Keratinocyte (primary cell): ENCODE results near the gene RGS3. TPM values are rescaled to one million over a fixed set of nuclear protein-coding genes. Genes with fewer than 3 reads are reported as not detected.

Source experiments
- DNase-seq: peaks from one replicate; pipeline ENCODE4 v3.0.0-alpha.2; 2011; ENCODE audit warnings: low read depth, missing footprints, low spot score
- FAIRE-seq: peaks from 2 replicates; lab custom pipeline; 2011; peaks lifted over from hg19 to GRCh38; lab: Jason Lieb, UNC
- H2AFZ ChIP-seq: 2 replicates; pipeline ENCODE4 v1.6.0; 2012; ENCODE audit warnings: low read length, control low read depth, inconsistent platforms; ENCODE audit not compliant: control insufficient read depth
- H3K27ac ChIP-seq: 2 replicates; pipeline ENCODE4 v1.5.1; 2011; ENCODE audit warnings: low read length; ENCODE audit not compliant: control insufficient read depth, insufficient read depth
- H3K27me3 ChIP-seq: 3 replicates; pipeline ENCODE4 v1.6.0; 2011; ENCODE audit warnings: low read length; ENCODE audit not compliant: control insufficient read depth, insufficient read depth; ENCODE audit errors: extremely low read depth
- H3K36me3 ChIP-seq, 2 experiments: 2 replicates in 1 of 2; 3 replicates in 1 of 2; pipeline ENCODE4 v1.5.1; 2011; ENCODE audit warnings: low read length in 2 of 2, mild to moderate bottlenecking in 1 of 2; ENCODE audit not compliant: control insufficient read depth in 2 of 2, insufficient read depth in 2 of 2; ENCODE audit errors: extremely low read depth in 1 of 2
- H3K4me1 ChIP-seq: 3 replicates; pipeline ENCODE4 v1.5.1; 2011; ENCODE audit warnings: low read length; ENCODE audit not compliant: control insufficient read depth, insufficient read depth; ENCODE audit errors: extremely low read depth
- H3K4me2 ChIP-seq: 3 replicates; pipeline ENCODE4 v1.6.0; 2011; ENCODE audit warnings: low read depth, low read length; ENCODE audit not compliant: control insufficient read depth, insufficient read depth; ENCODE audit errors: extremely low read depth
- H3K4me3 ChIP-seq, 3 experiments: fragments of 200-600 bp in 1 of 3; sonication (generic) in 1 of 3; 2 replicates in 2 of 3; 3 replicates in 1 of 3; pipeline ENCODE4 v1.5.1; 2011 to 2016; ENCODE audit warnings: low read length in 3 of 3, mild to moderate bottlenecking in 3 of 3, control low read depth in 2 of 3, inconsistent platforms in 1 of 3, low read depth in 1 of 3, mixed read lengths in 1 of 3, mixed run types in 1 of 3, moderate library complexity in 1 of 3; ENCODE audit not compliant: control insufficient read depth in 2 of 3, insufficient read depth in 2 of 3; ENCODE audit errors: extremely low read depth in 1 of 3
- H3K79me2 ChIP-seq: 2 replicates; pipeline ENCODE4 v1.6.0; 2012; ENCODE audit warnings: low read length; ENCODE audit not compliant: control insufficient read depth, insufficient read depth
- H3K9ac ChIP-seq: 3 replicates; pipeline ENCODE4 v1.6.0; 2011; ENCODE audit warnings: low read length; ENCODE audit not compliant: control insufficient read depth, insufficient read depth; ENCODE audit errors: extremely low read depth
- H3K9me1 ChIP-seq: 3 replicates; pipeline ENCODE4 v1.6.0; 2011; ENCODE audit warnings: low read length; ENCODE audit not compliant: control insufficient read depth, insufficient read depth; ENCODE audit errors: extremely low read depth
- H3K9me3 ChIP-seq: 2 replicates; pipeline ENCODE4 v1.5.1; 2012; ENCODE audit warnings: low read depth, low read length; ENCODE audit not compliant: control insufficient read depth
- H4K20me1 ChIP-seq: 3 replicates; pipeline ENCODE4 v1.6.0; 2011; ENCODE audit warnings: low read length; ENCODE audit not compliant: control insufficient read depth, insufficient read depth; ENCODE audit errors: extremely low read depth
- CTCF ChIP-seq, 3 experiments: IDR thresholded peaks in 1 of 3; conservative IDR thresholded peaks in 1 of 3; optimal IDR thresholded peaks in 1 of 3; 2 replicates in 2 of 3; 3 replicates in 1 of 3; pipeline versions ENCODE3 to v1.5.1; 2011; ENCODE audit warnings: low read length in 3 of 3, mild to moderate bottlenecking in 3 of 3, moderate library complexity in 2 of 3, control low read depth in 1 of 3, inconsistent platforms in 1 of 3; ENCODE audit not compliant: insufficient read depth in 2 of 3; ENCODE audit errors: extremely low read depth in 1 of 3
- EZH2 ChIP-seq: IDR thresholded peaks from one replicate; pipeline ENCODE4 v1.6.1; 2012; ENCODE audit warnings: inconsistent platforms, mild to moderate bottlenecking, low read length, moderate library complexity
- dilution Hi-C: fragments of 300-500 bp; cut with MboI; formaldehyde crosslinking; loops from one replicate; pipeline ENCODE4 v1.7.0; 2020; ENCODE audit warnings: low sequenced_read_pairs; ENCODE audit not compliant: extremely low pct_ligation_motif_present
- polyA plus RNA-seq, 5 experiments: library from polyadenylated mRNA; depleted of rRNA in 3 of 5; stranded (reverse) in 3 of 5; stranded (forward) in 1 of 5; unstranded in 1 of 5; fragments of >200 nt; gene quantifications; 1 replicate in 1 of 5; 2 replicates in 3 of 5; 3 replicates in 1 of 5; pipeline versions ENCODE4 v1.2.1 to v1.2.3, GENCODE V29; 2011 to 2012; ENCODE audit warnings: missing spikeins in 2 of 5, low read depth in 1 of 5, low replicate concordance in 1 of 5

The RGS3 gene
- polyA plus RNA-seq, 1 donor (not counting 4 experiments of a cell fraction or from before 2014, with no cell fraction given), result 19.6 TPM

GRCh38 chr9:113484258-113484730 lies 20.8 kb downstream of the RGS3 start:
- Histone ChIP-seq H3K36me3 (no peaks in the 10 kb centered on the region), H3K9me3 (no peaks in the 10 kb centered on the region), H3K27me3 (no peaks in the 10 kb centered on the region), H3K9ac (no peak overlapping the region), H3K79me2 (no peaks in the 10 kb centered on the region), H3K4me2 (no peak overlapping the region), H3K4me1 (no peaks in the 10 kb centered on the region), H3K4me3 (no peak overlapping the region), H4K20me1 (no peaks in the 10 kb centered on the region), H3K27ac (no peak overlapping the region), H3K9me1 (no peaks in the 10 kb centered on the region), H2AFZ (no peak overlapping the region)
- no peak for FAIRE-seq
- TF ChIP-seq CTCF (optimal IDR thresholded peaks at IDR 0.05 in 1 of 3, IDR thresholded peaks at IDR 0.05 in 1 of 3, conservative IDR thresholded peaks at IDR 0.05 in 1 of 3; ENCODE audit: extremely low read depth in 1 of 3, insufficient read depth in 2 of 3, low read length in 3 of 3) (no peak), EZH2 (no peak)
- dilution Hi-C loops, result no loop called here
- no peak for DNase-seq

- Histone ChIP-seq H3K4me3 (no peak overlapping the region), H3K9ac (no peak overlapping the region), H3K4me2 (no peak overlapping the region), H3K27ac (no peak overlapping the region), H3K27me3 (no peaks in the 10 kb centered on the region), H4K20me1 (no peaks in the 10 kb centered on the region), H3K4me1 (no peaks in the 10 kb centered on the region), H3K79me2 (no peaks in the 10 kb centered on the region), H3K9me3 (no peaks in the 10 kb centered on the region), H3K36me3 (no peaks in the 10 kb centered on the region), H3K9me1 (no peaks in the 10 kb centered on the region), H2AFZ (no peak overlapping the region)
- DNase-seq, result no peak
- FAIRE-seq, result no peak
- TF ChIP-seq CTCF (optimal IDR thresholded peaks at IDR 0.05 in 1 of 3, IDR thresholded peaks at IDR 0.05 in 1 of 3, conservative IDR thresholded peaks at IDR 0.05 in 1 of 3; ENCODE audit: extremely low read depth in 1 of 3, insufficient read depth in 2 of 3, low read length in 3 of 3) (no peak), EZH2 (no peak)
- dilution Hi-C loops, result no loop called here
Observed at GRCh38 chr9:113485761-113486115, 22.2 kb downstream of the RGS3 start.
